Raji (cell line): ENCODE data around the gene CMTM3.

ENCODE experiments used
- POLR2A ChIP-seq: IDR thresholded peaks from 2 replicates; pipeline ENCODE4 v1.6.1; 2011; ENCODE audit warnings: low read depth, low read length, control low read depth; ENCODE audit not compliant: insufficient read depth

CMTM3 gene

GRCh38 chr16:66599726-66600125, 4.8 kb upstream of the CMTM3 start:
- no peak for TF ChIP-seq POLR2A

DNA sequence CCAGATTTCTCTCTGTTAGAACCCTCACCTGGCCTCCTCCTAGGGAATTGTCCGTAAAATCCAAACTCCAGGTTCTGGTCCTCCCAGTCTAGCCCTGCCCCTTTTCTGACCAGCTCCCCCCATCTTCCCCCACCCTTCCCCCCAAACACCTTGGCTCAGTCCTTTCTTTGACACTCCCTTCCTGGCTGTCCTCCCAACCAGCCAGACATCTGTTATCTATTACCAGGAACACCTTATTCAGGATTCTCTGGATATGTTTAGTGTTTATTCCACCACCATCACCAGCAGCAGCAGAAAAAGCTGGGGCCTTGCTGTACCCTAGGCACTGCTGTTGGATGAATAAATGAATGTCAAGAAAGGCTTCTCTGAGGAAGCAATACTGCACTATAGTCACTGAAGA, 4.0 kb upstream of the CMTM3 start:
- TF ChIP-seq POLR2A: no peak

- no peak for TF ChIP-seq POLR2A
These were observed 3.0 kb upstream of the CMTM3 start for GRCh38 chr16:66601471-66601870.

- TF ChIP-seq POLR2A: no peak
These were observed 748 bp upstream of the CMTM3 start for GRCh38 chr16:66603537-66604375.

DNA sequence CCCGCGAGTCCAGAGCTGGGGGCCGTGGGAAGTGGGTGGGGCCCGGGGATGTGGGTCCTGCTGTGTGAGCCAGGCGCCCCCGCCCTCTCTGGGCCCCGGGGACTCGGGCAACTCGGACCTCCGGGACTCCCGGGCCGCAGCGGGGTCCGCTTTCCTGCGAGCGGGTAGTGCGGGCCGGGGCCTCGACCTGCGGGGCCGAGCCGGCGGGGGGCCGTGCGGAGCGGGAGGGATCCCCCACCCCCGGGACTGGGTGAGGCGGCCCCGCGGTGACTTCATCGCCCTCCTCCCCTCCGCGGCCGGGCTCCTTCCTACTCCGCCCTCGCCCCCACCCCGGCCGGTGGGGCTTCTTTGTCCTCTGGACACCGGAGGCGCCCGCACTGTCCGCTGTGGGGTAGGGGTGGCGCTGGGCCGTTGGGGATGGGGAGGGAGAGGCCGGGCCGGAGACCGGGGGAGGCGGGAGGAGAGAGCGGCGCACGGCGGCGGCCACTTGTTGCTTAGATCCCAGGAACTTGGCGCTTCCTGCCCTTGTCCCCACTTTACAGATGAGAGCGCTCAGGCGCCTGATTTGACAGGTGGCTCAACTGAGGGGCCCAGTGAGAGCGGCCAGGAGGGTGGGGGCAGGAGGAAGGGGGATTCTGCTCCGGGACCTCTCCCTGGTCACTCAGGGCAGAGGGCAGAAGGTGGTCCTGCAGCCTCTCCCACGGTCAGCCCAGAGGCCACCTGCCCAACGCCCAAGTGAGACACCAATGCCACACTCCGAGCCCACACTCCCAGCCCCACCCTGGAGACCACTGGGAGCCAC, 874 bp downstream of the CMTM3 start:
- TF ChIP-seq POLR2A: no peak

DNA sequence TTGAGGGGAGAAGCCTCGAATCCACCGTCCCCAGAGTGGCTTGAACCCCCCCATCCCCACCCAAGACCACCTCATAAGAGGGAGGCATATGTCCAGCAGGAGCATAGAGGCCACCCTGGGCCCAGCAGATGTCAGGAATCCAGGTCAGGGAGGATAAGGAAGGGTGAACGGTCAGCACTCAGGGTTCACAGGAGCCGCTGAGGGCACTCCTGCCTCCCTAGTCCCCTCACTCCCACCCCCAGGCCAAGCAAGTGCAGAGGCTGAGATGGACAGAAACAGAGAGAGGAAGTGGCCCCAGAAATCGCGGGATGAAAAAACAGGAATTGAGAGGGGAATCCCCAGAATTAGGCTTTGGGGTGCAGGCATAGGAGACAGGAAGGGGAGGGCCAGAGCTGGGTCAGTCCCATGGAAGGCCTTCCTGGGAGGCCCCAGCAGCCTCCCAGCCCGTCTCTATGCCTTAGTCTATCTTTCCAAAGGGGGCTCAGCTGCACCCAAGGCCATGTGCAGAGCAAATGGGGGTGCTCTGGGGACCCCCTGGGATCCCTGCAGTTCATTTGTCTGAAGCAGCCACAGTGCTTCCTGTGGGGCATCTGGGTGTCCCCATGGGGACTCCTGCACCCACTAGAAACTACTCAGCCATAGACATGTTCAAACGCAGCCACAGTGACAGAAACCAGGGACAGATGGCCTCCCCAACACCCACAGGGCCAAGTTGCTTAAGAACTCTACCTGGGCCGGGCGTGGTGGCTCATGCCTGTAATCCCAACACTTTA, 1.7 kb downstream of the CMTM3 start:
- TF ChIP-seq POLR2A: no peak

- no peak for TF ChIP-seq POLR2A
These were observed 4.0 kb downstream of the CMTM3 start for GRCh38 chr16:66608241-66609138.

DNA sequence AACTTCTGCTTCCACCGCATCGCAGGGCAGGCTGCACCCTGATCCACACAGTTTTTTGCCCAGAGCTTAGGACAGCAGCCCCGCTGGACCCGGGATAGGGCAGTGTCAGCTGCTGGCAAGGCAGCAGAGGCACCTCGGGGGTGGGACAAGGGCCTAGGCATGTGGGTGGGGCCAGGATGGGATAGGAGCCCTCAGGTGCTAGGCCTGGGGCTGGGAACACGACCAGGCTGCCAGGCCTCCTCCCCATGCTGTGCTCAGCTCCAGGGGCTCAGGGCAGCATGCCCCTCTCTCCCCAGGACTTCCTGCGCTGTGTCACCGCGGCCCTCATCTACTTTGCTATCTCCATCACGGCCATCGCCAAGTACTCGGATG, 4.6 kb downstream of the CMTM3 start:
- TF ChIP-seq POLR2A: no peak

GRCh38 chr16:66610111-66610820, 5.8 kb downstream of the CMTM3 start:
- TF ChIP-seq POLR2A: no peak

DNA sequence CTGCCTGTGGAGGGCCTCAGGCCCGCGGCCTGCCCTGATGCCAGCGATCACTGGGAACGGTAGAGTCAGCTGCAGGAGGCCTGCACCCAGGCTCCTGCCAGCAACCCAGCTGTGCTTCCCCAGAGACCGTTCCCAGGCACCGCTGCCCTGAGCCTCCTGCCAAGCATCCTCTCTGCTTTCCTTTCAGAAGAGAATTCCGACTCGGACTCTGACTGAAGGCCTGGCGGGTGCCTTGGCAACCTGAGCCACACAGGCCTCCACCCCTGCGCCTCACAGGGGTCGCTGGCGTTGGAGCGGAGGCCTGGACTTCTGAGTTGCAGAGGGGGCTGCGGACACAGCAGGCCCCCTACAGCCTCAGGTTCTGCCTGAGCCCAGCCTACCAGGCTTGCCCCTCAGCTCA, 7.9 kb downstream of the CMTM3 start:
- no peak for TF ChIP-seq POLR2A

- TF ChIP-seq POLR2A: no peak
These were observed 9.8 kb downstream of the CMTM3 start for GRCh38 chr16:66614161-66614802.

- no peak for TF ChIP-seq POLR2A
These were observed 11.7 kb downstream of the CMTM3 start for GRCh38 chr16:66616169-66616568.

DNA sequence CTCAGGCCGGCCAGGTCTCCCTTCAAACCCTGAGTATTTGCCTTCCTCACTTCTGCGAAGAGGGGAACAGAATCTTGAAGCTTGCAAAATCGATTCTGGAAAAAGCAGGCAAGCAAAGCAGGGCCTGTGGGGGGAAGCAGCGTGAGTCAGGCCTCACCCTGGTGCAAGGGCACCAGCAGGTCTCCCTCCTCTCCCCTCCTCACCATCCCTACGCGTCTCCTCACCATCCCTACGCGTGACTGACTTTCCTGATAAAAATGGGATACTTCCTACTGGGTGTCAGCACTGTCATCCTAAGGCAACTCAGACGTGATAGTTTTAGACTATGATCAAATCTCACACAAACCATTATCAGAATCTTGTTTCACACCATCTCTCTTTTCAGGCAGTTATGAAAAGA, 12.1 kb downstream of the CMTM3 start:
- TF ChIP-seq POLR2A: no peak
